Measurements from ENCODE around the gene CELSR2.

DNA sequence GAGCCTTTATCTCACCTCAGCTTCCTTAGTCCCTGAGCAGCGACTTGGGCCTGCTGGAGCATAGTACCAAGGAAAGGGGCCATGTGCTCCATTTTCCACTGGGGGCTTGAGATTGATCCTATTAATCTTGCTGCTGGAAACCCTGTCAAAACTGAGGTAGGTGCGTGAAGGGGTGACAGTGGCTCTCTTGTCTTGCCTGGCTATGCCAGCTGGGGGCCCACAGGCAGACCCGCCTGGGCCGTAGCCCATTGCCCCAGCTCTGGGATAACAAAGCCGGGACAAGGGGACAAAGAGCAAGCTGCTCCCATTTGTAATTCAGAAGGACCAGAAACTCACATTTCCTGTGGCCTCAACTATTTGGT lies 10.3 kb upstream of the CELSR2 start:
- TF ChIP-seq EZH2 (IDR thresholded peaks at IDR 0.05; ENCODE audit: low read depth, unreplicated experiment) = no peak
- TF ChIP-seq, protein P1, sequence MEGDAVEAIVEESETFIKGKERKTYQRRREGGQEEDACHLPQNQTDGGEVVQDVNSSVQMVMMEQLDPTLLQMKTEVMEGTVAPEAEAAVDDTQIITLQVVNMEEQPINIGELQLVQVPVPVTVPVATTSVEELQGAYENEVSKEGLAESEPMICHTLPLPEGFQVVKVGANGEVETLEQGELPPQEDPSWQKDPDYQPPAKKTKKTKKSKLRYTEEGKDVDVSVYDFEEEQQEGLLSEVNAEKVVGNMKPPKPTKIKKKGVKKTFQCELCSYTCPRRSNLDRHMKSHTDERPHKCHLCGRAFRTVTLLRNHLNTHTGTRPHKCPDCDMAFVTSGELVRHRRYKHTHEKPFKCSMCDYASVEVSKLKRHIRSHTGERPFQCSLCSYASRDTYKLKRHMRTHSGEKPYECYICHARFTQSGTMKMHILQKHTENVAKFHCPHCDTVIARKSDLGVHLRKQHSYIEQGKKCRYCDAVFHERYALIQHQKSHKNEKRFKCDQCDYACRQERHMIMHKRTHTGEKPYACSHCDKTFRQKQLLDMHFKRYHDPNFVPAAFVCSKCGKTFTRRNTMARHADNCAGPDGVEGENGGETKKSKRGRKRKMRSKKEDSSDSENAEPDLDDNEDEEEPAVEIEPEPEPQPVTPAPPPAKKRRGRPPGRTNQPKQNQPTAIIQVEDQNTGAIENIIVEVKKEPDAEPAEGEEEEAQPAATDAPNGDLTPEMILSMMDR (conservative IDR thresholded peaks at IDR 0.05; ENCODE audit: low read depth in 2 of 2) = no peak
- TF ChIP-seq, protein P2, sequence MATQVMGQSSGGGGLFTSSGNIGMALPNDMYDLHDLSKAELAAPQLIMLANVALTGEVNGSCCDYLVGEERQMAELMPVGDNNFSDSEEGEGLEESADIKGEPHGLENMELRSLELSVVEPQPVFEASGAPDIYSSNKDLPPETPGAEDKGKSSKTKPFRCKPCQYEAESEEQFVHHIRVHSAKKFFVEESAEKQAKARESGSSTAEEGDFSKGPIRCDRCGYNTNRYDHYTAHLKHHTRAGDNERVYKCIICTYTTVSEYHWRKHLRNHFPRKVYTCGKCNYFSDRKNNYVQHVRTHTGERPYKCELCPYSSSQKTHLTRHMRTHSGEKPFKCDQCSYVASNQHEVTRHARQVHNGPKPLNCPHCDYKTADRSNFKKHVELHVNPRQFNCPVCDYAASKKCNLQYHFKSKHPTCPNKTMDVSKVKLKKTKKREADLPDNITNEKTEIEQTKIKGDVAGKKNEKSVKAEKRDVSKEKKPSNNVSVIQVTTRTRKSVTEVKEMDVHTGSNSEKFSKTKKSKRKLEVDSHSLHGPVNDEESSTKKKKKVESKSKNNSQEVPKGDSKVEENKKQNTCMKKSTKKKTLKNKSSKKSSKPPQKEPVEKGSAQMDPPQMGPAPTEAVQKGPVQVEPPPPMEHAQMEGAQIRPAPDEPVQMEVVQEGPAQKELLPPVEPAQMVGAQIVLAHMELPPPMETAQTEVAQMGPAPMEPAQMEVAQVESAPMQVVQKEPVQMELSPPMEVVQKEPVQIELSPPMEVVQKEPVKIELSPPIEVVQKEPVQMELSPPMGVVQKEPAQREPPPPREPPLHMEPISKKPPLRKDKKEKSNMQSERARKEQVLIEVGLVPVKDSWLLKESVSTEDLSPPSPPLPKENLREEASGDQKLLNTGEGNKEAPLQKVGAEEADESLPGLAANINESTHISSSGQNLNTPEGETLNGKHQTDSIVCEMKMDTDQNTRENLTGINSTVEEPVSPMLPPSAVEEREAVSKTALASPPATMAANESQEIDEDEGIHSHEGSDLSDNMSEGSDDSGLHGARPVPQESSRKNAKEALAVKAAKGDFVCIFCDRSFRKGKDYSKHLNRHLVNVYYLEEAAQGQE (IDR thresholded peaks at IDR 0.05; ENCODE audit: unreplicated experiment) = no peak
- TF ChIP-seq POLR2AphosphoS5 (IDR thresholded peaks at IDR 0.05; ENCODE audit: low read depth) = no peak
- no peak for TF ChIP-seq CREB1 (CRISPR knock-in tag; IDR thresholded peaks at IDR 0.05; ENCODE audit: low read depth)
- TF ChIP-seq, protein P3, sequence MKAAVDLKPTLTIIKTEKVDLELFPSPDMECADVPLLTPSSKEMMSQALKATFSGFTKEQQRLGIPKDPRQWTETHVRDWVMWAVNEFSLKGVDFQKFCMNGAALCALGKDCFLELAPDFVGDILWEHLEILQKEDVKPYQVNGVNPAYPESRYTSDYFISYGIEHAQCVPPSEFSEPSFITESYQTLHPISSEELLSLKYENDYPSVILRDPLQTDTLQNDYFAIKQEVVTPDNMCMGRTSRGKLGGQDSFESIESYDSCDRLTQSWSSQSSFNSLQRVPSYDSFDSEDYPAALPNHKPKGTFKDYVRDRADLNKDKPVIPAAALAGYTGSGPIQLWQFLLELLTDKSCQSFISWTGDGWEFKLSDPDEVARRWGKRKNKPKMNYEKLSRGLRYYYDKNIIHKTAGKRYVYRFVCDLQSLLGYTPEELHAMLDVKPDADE (IDR thresholded peaks at IDR 0.05) = no peak
- TF ChIP-seq ZNF114 (CRISPR knock-in tag; IDR thresholded peaks at IDR 0.05) = no peak
- no peak for TF ChIP-seq ZNF331 (CRISPR knock-in tag; IDR thresholded peaks at IDR 0.05; ENCODE audit: low read depth)
- TF ChIP-seq EZH2phosphoT487 (IDR thresholded peaks at IDR 0.05; ENCODE audit: unreplicated experiment) = no peak
- TF ChIP-seq NANOG (IDR thresholded peaks at IDR 0.05; ENCODE audit: borderline replicate concordance) = no peak
